Heart left ventricle (tissue), 16 donors: ENCODE measurements around the gene SWSAP1. TPM values are rescaled to one million over a fixed set of nuclear protein-coding genes. Genes with fewer than 3 reads are reported as not detected.
"Not testable (repeated sequence)": the region's sequence is repeated elsewhere in the genome, so short reads cannot be mapped to it uniquely, and the experiment has no call there.

Source experiments
- ATAC-seq, 4 donors: fragments of 200-7000 bp; cut with Tn5 transposase; one replicate each; pipeline ENCODE4 v1.9.1; 2020 to 2022; ENCODE audit warnings: moderate library complexity in 4 of 4, mild to moderate bottlenecking in 3 of 4, moderate number of reproducible peaks in 1 of 4
- DNase-seq, 5 donors: peaks; one replicate each; pipeline ENCODE4 v3.0.0-alpha.2; 2020
- H3K27ac ChIP-seq, 12 donors: fragments of 200-600 bp; sonication (generic) in 4 of 12; one replicate each; pipeline versions ENCODE4 v1.5.0 to v1.8.0; 2016 to 2022; ENCODE audit warnings: mild to moderate bottlenecking in 2 of 12
- H3K27me3 ChIP-seq, 9 donors: fragments of 200-600 bp; sonication (generic) in 2 of 9; one replicate each; pipeline versions ENCODE4 v1.5.1 to v1.8.0; 2016 to 2022; ENCODE audit warnings: mild to moderate bottlenecking in 3 of 9
- H3K36me3 ChIP-seq, 9 donors: fragments of 200-600 bp; sonication (generic) in 2 of 9; one replicate each; pipeline versions ENCODE4 v1.5.0 to v1.8.0; 2018 to 2022; ENCODE audit warnings: mild to moderate bottlenecking in 2 of 9
- H3K4me1 ChIP-seq, 12 donors: fragments of 200-600 bp; sonication (generic) in 4 of 12; one replicate each; pipeline versions ENCODE4 v1.5.0 to v1.8.0; 2016 to 2022; ENCODE audit warnings: mild to moderate bottlenecking in 3 of 12
- H3K4me3 ChIP-seq, 12 donors: fragments of 200-600 bp; sonication (generic) in 4 of 12; one replicate each; pipeline versions ENCODE4 v1.5.0 to v1.8.0; 2017 to 2022; ENCODE audit warnings: mild to moderate bottlenecking in 9 of 12, moderate library complexity in 4 of 12
- H3K9me3 ChIP-seq, 12 donors: fragments of 200-600 bp; sonication (generic) in 4 of 12; one replicate each; pipeline versions ENCODE4 v1.5.0 to v1.8.0; 2016 to 2022; ENCODE audit warnings: mild to moderate bottlenecking in 1 of 12
- CTCF ChIP-seq, 12 donors: fragments of 200-600 bp; sonication (generic) in 4 of 12; IDR thresholded peaks; one replicate each; pipeline versions ENCODE4 v1.5.0 to v1.8.0; 2018 to 2022; ENCODE audit warnings: antibody characterized with exemption in 12 of 12, mild to moderate bottlenecking in 5 of 12
- POLR2A ChIP-seq, 2 donors: fragments of 450-650 bp; IDR thresholded peaks; one replicate each; pipeline ENCODE4 v1.6.1; 2017; ENCODE audit warnings: antibody characterized with exemption in 2 of 2, mild to moderate bottlenecking in 2 of 2, moderate library complexity in 2 of 2
- WGBS, 4 donors: extraction: QIAGEN DNeasy Blood & Tissue Kit in 2 of 4; methylation state at CpG; one replicate each; pipeline versions ENCODE4 v1.1.5 to v1.1.7; 2013 to 2018; 5-methylcytosine and 5-hydroxymethylcytosine counted together
- intact Hi-C, 10 donors: fragments of 100-400 bp; cut with DNase I; formaldehyde crosslinking; loops; one replicate each; pipeline versions ENCODE4 v1.11.1 to v1.14.2; 2022
- polyA plus RNA-seq, 2 donors: library from polyadenylated mRNA; stranded (reverse); fragments of 200-250 nt; gene quantifications; one replicate each; pipeline ENCODE4 v1.2.3, GENCODE V29; 2013
- total RNA-seq, 9 donors: library from RNA; depleted of rRNA in 2 of 9; stranded (reverse); fragments of >200 nt in 2 of 9; fragmentation: NEBNext Ultra II Directional in 3 of 9; extraction: Animal tissue kit (Norgen Biotek cat#: 25700) in 3 of 9; gene quantifications; one replicate each; pipeline versions ENCODE4 v1.1.0 to v1.2.4, GENCODE V29; 2016 to 2023
- donor health status: ischemic (EF 13 %, LVEDD 7.1; RV severe dilation, severe dysfunction).
- donor health status: healthy with polysubstance abuse.
- donor health status: DM: no; HTN: yes; CAD: no.
- donor health status: DM: no; HTN: no; CAD: no.
- donor health status: ischemic (EF 25% LVEDD 6.9; RV normal size, moderate dysfunction).
- donor health status: ischemic (EF 25% LVEDD 5.7; RV mildly dilated, moderate dysfunction).
- donor health status: healthy.
- donor health status: DM: yes; HTN: yes; CAD: no.
- donor health status: ischemic (EF 35%, LVEDD 5.7; RV mildly dilated, moderate dysfunction).
- donor health status: nonischemic (EF 11% LVEDD 7.7; RV severe dilation, severe dysfunction).
- donor health status: DM: yes; HTN: yes; CAD: no.
- donor health status: PGD.
- donor health status: ischemic (EF 29% LVEDD 5.4; RV normal size, mild dysfunction).
- donor health status: nonischemic (EF 23%, LVEDD 6.1; RV moderate dilation, normal function).

SWSAP1 gene
- total and polyA plus RNA-seq, 11 donors = 0.67 to 2.1 (median 1.6) TPM

GRCh38 chr19:11338569-11339253 lies 35.8 kb upstream of the SWSAP1 start:
- H3K4me1 ChIP-seq = peaks cover 0 to 31% (median 8%) of the 10 kb centered on the region in 12 donors
- WGBS, 4 donors = 40 to 50% (median 44%) methylated on average over 18 to 21 of the region's 21 CpGs
- ATAC-seq = peak in 3 of 4 donors; percentile 2 to 11 (median 9)
- peak overlapping the region; percentile 41 to 85 (median 78) for H3K27ac ChIP-seq
- peaks cover 0 to 52% (median 30%) of the 10 kb centered on the region in 9 donors for H3K36me3 ChIP-seq
- peaks cover 0 to 4% (median 0%) of the 10 kb centered on the region in 12 donors for H3K9me3 ChIP-seq
- intact Hi-C loops = loop anchor here in 4 of 10 donors (1.0 to 5.0 kb wide), 3 partner anchors 36 to 44 kb away; partner anchors contain the start of gene TSPAN16 (in 2 of the 4)
- TF ChIP-seq CTCF (IDR thresholded peaks at IDR 0.05) = no peak
- TF ChIP-seq POLR2A (IDR thresholded peaks at IDR 0.05) = no peak
- peak overlapping the region; percentile 56 to 88 (median 77) for H3K4me3 ChIP-seq
- no peaks in the 10 kb centered on the region for H3K27me3 ChIP-seq
- peak in 2 of 5 donors; percentile 2 to 30 for DNase-seq

- Histone ChIP-seq H3K4me3 (peak within 1 kb of the TSS; percentile 56 to 88 (median 77)), H3K4me1 (peaks cover 0 to 39% (median 14%) of the 10 kb centered on the region in 12 donors), H3K27me3 (no peaks in the 10 kb centered on the region), H3K27ac (peak within 1 kb of the TSS; percentile 41 to 85 (median 78)), H3K9me3 (peaks cover 0 to 4% (median 0%) of the 10 kb centered on the region in 12 donors), H3K36me3 (peaks cover 0 to 44% (median 22%) of the 10 kb centered on the region in 9 donors)
- intact Hi-C loops = loop anchor here in 4 of 10 donors (1.0 to 5.0 kb wide), 3 partner anchors 37 to 45 kb away; partner anchors contain the start of gene TSPAN16 (in 2 of the 4)
- TF ChIP-seq POLR2A (IDR thresholded peaks at IDR 0.05) = peak in 1 of 2 donors; percentile 56
- no peak for TF ChIP-seq CTCF (IDR thresholded peaks at IDR 0.05)
- WGBS, 4 donors = 8 to 23% (median 10%) methylated on average over 14 to 53 of the region's 53 CpGs
- DNase-seq (peak; percentile 93 to 96 (median 95)), ATAC-seq (peak; percentile 92 to 98 (median 97))
Observed at GRCh38 chr19:11339254-11340098, 35.0 kb upstream of the SWSAP1 start, which contains the start of gene RAB3D. RAB3D (minus strand) TSS chr19:11339657; CDS start chr19:11337399, 2,258 bp downstream.

GRCh38 chr19:11340099-11340467 lies 34.4 kb upstream of the SWSAP1 start:
- Histone ChIP-seq H3K36me3 (peaks cover 0 to 38% (median 16%) of the 10 kb centered on the region in 9 donors), H3K4me3 (peak overlapping the region in 10 of 12 donors; percentile 56 to 88 (median 77)), H3K27ac (peak overlapping the region in 11 of 12 donors; percentile 22 to 85 (median 79)), H3K4me1 (peaks cover 0 to 45% (median 19%) of the 10 kb centered on the region in 12 donors)
- H3K9me3 ChIP-seq, intact Hi-C loops, DNase-seq, ATAC-seq, H3K27me3 ChIP-seq: not testable (repeated sequence)
- WGBS, 4 donors = 86 to 93% (median 89%) methylated on average over 8 of the region's 8 CpGs

GRCh38 chr19:11342429-11342828 lies 32.0 kb upstream of the SWSAP1 start:
- no peaks in the 10 kb centered on the region for H3K27me3 ChIP-seq
- intact Hi-C loops = no loop called here
- peaks cover 0 to 55% (median 28%) of the 10 kb centered on the region in 12 donors for H3K4me1 ChIP-seq
- TF ChIP-seq CTCF (IDR thresholded peaks at IDR 0.05) = no peak
- TF ChIP-seq POLR2A (IDR thresholded peaks at IDR 0.05) = no peak
- WGBS, 4 donors = 86 to 96% (median 93%) methylated on average over 3 of the region's 3 CpGs
- H3K4me3 ChIP-seq = no peak overlapping the region
- peaks cover 0 to 19% (median 3%) of the 10 kb centered on the region in 9 donors for H3K36me3 ChIP-seq
- no peak overlapping the region for H3K27ac ChIP-seq
- H3K9me3 ChIP-seq = no peaks in the 10 kb centered on the region
- DNase-seq (no peak), ATAC-seq (no peak)
